Liver (tissue), 3 donors: ENCODE data around the gene ARAP1.

Experiments
- ATF3 ChIP-seq: IDR thresholded peaks from 2 replicates; pipeline ENCODE4 v1.6.1; 2016; ENCODE audit warnings: antibody characterized with exemption
- EGR1 ChIP-seq, 2 donors: IDR thresholded peaks; 2 replicates each; pipeline ENCODE4 v1.6.1; 2016 to 2018; ENCODE audit warnings: antibody characterized with exemption in 2 of 2, low read depth in 2 of 2
- FOXA1 ChIP-seq: IDR thresholded peaks from 2 replicates; pipeline ENCODE4 v1.6.1; 2016; ENCODE audit warnings: antibody characterized with exemption
- JUND ChIP-seq, 2 donors: IDR thresholded peaks; 2 replicates each; pipeline ENCODE4 v1.6.1; 2016; ENCODE audit warnings: antibody characterized with exemption in 2 of 2
- RAD21 ChIP-seq, 2 donors: IDR thresholded peaks; 2 replicates each; pipeline ENCODE4 v1.6.1; 2016; ENCODE audit warnings: antibody characterized with exemption in 2 of 2, mild to moderate bottlenecking in 2 of 2
- SP1 ChIP-seq: IDR thresholded peaks from 2 replicates; pipeline ENCODE4 v1.6.1; 2018; ENCODE audit warnings: antibody characterized with exemption, mild to moderate bottlenecking
- TAF1 ChIP-seq: conservative IDR thresholded peaks from 2 replicates; pipeline ENCODE4 v1.6.1; 2016; ENCODE audit warnings: antibody characterized with exemption, mild to moderate bottlenecking
- TF ChIP-seq, protein P1 (sequence below): fragments of 150-350 bp; IDR thresholded peaks from 2 replicates; pipeline ENCODE4 v1.5.1; 2017; ENCODE audit warnings: improper control_type of control experiment, low read depth, low read length; ENCODE audit not compliant: missing input control
- TF ChIP-seq, protein P2 (sequence below): IDR thresholded peaks from 2 replicates; pipeline ENCODE4 v1.6.1; 2016; ENCODE audit warnings: antibody characterized with exemption
- donor health status: healthy.
- donor health status: healthy.

DNA sequence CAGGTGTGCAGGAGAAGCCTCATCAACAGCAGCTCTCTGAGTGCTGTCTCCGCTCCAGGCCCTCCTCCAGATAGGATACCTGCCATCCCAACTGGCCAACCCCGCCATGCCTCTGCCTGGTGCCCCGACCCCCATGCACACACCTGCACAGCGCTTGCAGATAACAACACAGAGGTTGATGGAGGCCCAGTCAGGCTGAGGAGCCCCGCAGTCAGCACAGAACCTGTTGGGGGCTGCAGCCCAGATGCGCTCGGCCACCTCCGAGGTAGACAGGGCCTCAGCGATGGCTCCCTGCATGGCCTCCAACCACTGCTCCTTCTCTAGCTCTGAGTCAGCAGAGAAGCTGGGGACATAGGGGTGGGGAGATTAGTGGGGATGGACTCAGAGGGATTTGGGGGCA, 45.2 kb downstream of the ARAP1 start:
- TF ChIP-seq, protein P1, sequence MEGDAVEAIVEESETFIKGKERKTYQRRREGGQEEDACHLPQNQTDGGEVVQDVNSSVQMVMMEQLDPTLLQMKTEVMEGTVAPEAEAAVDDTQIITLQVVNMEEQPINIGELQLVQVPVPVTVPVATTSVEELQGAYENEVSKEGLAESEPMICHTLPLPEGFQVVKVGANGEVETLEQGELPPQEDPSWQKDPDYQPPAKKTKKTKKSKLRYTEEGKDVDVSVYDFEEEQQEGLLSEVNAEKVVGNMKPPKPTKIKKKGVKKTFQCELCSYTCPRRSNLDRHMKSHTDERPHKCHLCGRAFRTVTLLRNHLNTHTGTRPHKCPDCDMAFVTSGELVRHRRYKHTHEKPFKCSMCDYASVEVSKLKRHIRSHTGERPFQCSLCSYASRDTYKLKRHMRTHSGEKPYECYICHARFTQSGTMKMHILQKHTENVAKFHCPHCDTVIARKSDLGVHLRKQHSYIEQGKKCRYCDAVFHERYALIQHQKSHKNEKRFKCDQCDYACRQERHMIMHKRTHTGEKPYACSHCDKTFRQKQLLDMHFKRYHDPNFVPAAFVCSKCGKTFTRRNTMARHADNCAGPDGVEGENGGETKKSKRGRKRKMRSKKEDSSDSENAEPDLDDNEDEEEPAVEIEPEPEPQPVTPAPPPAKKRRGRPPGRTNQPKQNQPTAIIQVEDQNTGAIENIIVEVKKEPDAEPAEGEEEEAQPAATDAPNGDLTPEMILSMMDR: no peak
- TF ChIP-seq ATF3 (no peak), JUND (IDR thresholded peaks at IDR 0.05) (no peak), TAF1 (no peak), FOXA1 (no peak), EGR1 (IDR thresholded peaks at IDR 0.05; ENCODE audit: low read depth in 2 of 2) (no peak), SP1 (no peak), RAD21 (IDR thresholded peaks at IDR 0.05) (no peak)
- TF ChIP-seq, protein P2, sequence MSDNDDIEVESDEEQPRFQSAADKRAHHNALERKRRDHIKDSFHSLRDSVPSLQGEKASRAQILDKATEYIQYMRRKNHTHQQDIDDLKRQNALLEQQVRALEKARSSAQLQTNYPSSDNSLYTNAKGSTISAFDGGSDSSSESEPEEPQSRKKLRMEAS: no peak
